ENCODE results near the gene GPR61.
A peak's percentile ranks its signal among the peaks of the same experiment; 100 is the strongest.

GPR61 gene

DNA sequence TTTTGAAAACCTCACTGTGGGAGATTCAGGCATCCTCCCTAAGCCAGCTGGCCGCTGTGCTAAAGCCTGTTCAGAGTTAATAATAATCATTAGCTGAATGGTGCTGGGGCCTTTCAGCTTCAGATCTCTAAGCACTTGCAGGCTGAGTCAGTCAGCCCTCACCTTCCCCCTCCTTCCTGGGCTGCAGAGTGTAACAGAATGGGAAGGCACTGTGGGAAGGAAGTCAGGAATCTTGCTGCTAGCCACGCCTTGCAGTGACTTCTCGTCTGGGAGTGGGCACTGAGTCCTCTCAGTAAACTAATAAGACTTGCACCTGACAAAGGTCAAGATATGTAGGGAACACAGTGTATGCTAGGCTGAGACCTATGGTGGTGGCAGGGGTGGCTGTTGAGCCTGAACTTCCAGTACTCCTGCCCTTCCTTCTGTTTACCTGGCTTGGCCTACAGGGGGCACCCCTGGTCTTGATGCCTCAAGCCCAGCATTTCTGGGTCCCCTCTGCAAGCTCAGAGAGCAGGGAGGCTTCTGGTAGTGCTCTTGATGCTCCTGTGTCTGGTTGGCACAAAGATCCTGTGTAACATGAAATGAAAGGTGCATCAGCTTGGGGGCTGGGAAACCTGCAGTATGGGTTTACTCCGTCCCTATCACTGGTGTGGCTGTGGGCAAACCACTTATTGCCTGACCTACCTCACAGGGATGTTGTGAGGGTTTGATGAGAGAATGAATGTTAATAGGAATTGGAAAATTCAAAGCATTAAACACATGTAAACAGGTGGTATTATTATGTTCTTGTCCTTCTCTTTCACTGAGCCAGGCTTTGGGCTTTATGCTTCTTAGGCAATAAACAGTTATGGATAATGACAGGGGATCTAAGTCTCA lies 39.8 kb upstream of the GPR61 start:
- H3K36me3 Mint-ChIP-seq (ENCODE audit: insufficient read depth), result peaks cover 18% of the 10 kb centered on the region
- no peaks in the 10 kb centered on the region for H3K9me3 Mint-ChIP-seq
- DNase-seq (peak; percentile 45 to 52 (median 47)), ATAC-seq (replicated peaks) (peak; percentile 16)
- H3K27me3 Mint-ChIP-seq, result no peaks in the 10 kb centered on the region
- peaks cover 69 to 71% of the 10 kb centered on the region in 2 donors for H3K4me1 Mint-ChIP-seq (ENCODE audit: low read depth in 2 of 2)
- peak overlapping the region; percentile 49 to 80 for H3K27ac Mint-ChIP-seq
- H3K4me3 Mint-ChIP-seq, result peak overlapping the region in 1 of 2 donors; percentile 33

DNA sequence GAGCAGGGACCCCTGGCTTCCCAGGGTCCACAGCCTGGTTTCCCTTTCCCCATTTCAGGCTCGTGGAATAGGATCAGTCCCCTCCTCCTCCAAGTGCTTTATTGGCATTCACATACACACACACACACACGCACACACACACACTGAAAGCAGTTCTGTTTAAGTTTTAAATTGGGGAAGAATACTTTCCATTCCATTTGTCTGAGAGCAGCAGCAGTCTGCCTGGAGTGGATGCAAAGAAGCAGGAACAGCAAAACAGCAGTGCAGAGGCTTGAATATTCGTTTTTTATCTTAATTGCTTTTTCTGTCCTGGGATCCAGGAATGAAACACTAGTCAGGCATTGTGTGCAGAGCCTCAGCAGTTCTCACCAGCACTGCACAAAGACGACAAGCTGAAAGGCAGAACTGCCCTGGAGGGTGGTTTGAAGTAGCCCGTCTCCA lies 38.7 kb upstream of the GPR61 start:
- H3K9me3 Mint-ChIP-seq, result no peaks in the 10 kb centered on the region
- peaks cover 18% of the 10 kb centered on the region for H3K36me3 Mint-ChIP-seq (ENCODE audit: insufficient read depth)
- H3K27ac Mint-ChIP-seq, result peak overlapping the region in 1 of 2 donors; percentile 80
- DNase-seq (no peak), ATAC-seq (replicated peaks) (no peak)
- H3K4me1 Mint-ChIP-seq (ENCODE audit: low read depth in 2 of 2), result peaks cover 68 to 73% of the 10 kb centered on the region in 2 donors
- no peaks in the 10 kb centered on the region for H3K27me3 Mint-ChIP-seq
- peak overlapping the region; percentile 74 to 83 for H3K4me3 Mint-ChIP-seq

DNA sequence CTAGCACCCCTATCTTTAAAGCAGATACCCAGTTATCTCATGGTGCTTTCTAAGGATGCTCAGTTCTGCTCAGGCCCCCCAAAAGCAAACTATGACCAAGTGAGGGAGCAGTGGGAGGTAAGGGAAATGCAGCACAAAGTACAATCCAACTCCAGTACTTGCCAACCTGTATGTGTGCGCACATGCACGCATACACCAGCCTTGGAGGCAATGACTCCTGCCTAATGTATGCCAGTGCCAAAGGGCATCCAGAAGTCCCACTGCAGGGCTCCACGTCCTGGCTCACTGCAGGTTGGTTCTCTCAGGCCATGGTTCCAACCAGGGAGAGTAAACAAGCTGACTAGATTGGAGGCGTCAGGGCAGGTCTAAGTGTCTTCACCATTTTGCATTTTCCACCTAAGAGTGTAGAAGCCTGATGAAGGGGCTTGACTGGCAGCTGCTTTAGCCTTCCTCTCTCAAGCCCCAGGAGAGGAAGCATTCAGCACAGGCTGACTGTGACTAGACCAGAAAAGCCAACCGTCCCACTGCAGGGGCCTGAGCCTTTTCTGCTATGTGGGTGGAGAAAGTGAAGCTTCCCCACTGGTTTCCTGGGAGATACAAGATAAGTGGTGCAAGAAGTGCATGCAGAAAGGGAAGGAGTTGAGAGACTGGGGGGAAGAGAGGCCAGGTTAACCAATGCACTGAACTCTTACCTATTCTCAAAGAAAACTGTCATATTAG lies 37.9 kb upstream of the GPR61 start:
- DNase-seq (no peak), ATAC-seq (replicated peaks) (peak; percentile 13)
- no peaks in the 10 kb centered on the region for H3K9me3 Mint-ChIP-seq
- H3K27me3 Mint-ChIP-seq, result no peaks in the 10 kb centered on the region
- H3K27ac Mint-ChIP-seq, result peak overlapping the region; percentile 80 to 90
- peaks cover 66 to 68% of the 10 kb centered on the region in 2 donors for H3K4me1 Mint-ChIP-seq (ENCODE audit: low read depth in 2 of 2)
- peaks cover 11% of the 10 kb centered on the region for H3K36me3 Mint-ChIP-seq (ENCODE audit: insufficient read depth)
- H3K4me3 Mint-ChIP-seq, result peak overlapping the region; percentile 74 to 83

DNA sequence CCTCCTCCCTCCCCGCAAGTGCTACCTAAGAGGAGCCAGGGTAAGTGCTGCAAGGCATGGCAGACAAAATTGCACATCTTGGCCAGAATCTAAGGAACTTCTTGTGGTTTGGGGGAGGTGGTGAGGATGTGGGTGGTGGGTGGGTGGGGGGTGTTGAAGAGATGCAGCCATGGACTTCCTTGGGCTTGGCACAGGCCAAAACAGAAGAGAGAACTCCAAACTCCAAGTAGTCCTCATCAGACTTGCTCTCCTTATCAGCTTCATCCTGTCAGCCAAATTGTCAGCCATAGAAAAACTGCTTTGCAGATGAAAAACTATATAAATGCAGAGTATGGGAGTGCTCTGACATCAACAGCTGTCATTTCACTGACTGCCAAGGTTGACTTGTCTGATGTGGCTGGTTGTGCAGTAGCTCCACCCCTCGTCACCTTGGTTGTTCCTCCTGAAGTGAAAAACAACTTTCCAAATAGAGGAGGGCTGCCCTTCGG lies 37.3 kb upstream of the GPR61 start:
- H3K27me3 Mint-ChIP-seq, result no peaks in the 10 kb centered on the region
- H3K4me3 Mint-ChIP-seq, result peak overlapping the region; percentile 74 to 83
- peaks cover 64 to 73% of the 10 kb centered on the region in 2 donors for H3K4me1 Mint-ChIP-seq (ENCODE audit: low read depth in 2 of 2)
- DNase-seq (peak; percentile 39 to 43 (median 41)), ATAC-seq (replicated peaks) (peak; percentile 90)
- peak overlapping the region; percentile 80 to 90 for H3K27ac Mint-ChIP-seq
- H3K9me3 Mint-ChIP-seq, result no peaks in the 10 kb centered on the region
- peaks cover 10% of the 10 kb centered on the region for H3K36me3 Mint-ChIP-seq (ENCODE audit: insufficient read depth)

DNA sequence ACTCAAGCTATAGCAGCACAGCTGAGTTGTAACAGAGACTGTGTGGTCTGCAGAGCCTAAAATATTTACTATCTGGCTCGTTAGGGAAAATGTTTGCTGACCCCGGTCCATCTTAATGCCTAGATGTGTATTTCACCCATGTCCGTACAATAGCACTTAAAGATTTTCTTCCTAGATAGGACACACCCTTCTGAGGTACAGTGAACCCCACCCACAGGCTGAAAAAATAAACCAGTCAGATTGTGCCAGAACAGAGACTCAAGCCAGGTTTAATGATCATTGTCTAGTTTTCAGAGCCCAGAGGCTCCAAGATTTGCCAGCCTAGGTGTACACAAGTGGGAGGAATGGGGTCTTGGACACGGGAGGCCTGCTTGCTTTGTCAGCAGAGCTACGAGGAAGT lies 35.7 kb upstream of the GPR61 start:
- Mint-ChIP-seq H3K36me3 (ENCODE audit: insufficient read depth) (peaks cover 9% of the 10 kb centered on the region), H3K4me1 (ENCODE audit: low read depth in 2 of 2) (peaks cover 73 to 78% of the 10 kb centered on the region in 2 donors), H3K9me3 (no peaks in the 10 kb centered on the region), H3K27me3 (no peaks in the 10 kb centered on the region), H3K27ac (peak overlapping the region; percentile 31 to 59), H3K4me3 (peak overlapping the region; percentile 61 to 71)
- DNase-seq (no peak), ATAC-seq (replicated peaks) (no peak)

DNA sequence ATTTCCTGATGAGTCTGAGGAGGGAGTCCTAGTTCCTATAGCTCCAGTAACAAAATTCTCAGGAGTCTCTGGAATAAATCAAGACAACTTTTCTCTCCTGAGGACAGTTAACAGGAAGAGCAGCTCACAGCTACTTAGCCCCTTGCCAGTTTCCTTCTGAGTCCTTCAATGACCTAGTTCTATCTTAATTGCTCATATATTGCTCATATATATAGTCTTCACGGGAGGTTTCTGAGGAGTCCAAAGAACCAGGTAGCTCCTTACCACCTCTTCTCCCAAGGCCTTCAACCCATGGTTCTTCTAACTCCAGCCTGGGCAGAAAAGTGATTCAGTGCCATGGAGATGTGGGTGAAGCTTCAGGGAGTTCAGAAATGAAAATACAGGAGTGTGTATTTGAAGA lies 34.7 kb upstream of the GPR61 start:
- peak overlapping the region; percentile 59 to 64 for H3K27ac Mint-ChIP-seq
- H3K27me3 Mint-ChIP-seq, result no peaks in the 10 kb centered on the region
- peaks cover 2% of the 10 kb centered on the region for H3K36me3 Mint-ChIP-seq (ENCODE audit: insufficient read depth)
- peak overlapping the region; percentile 32 to 34 for H3K4me3 Mint-ChIP-seq
- ATAC-seq (replicated peaks) (no peak), DNase-seq (no peak)
- H3K9me3 Mint-ChIP-seq, result no peaks in the 10 kb centered on the region
- peaks cover 70 to 72% of the 10 kb centered on the region in 2 donors for H3K4me1 Mint-ChIP-seq (ENCODE audit: low read depth in 2 of 2)

DNA sequence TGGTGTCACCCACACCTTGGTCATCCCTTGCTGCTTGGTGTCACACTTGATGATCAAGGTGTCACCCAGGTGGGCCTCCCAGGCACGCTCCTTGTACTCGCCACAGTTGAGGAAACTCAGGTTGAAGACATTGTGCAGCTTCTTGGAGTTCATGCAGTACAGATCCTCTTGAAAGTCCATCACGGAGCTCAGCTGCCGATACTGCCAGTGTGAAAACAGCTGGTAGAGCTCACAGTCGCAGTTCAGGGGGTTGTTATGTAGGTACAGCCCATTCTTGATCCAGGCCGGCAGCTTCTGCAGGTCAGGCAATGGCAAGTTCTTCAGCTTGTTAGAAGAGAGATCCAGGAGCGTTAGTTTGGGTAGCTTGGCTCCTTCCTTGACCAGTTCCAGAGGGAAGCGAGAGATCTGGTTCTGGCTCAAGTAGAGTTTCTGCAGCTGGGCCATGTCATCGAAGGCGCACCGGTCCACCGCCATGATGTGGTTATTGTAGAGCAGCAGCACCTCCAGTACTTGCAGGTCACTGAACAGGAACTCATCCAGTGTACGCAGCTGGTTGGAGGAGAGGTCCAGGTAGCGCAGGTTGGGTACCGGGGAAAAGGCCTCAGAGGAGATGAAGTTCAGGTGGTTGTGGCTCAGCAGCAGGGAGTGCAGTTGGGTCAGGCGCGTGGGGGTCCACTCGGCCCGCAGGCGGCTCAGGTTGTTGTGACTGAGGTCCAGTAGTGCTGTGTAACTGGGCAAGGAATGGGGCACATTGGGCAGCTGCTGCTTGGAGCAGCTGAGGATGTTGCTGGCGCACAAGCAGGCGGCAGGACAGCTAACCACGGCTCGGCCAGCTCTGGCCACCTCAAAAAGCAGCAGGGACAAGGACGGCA lies 31.4 kb upstream of the GPR61 start:
- Mint-ChIP-seq H3K4me1 (ENCODE audit: low read depth in 2 of 2) (peaks cover 45 to 46% of the 10 kb centered on the region in 2 donors), H3K27ac (peak overlapping the region; percentile 91 to 94)

DNA sequence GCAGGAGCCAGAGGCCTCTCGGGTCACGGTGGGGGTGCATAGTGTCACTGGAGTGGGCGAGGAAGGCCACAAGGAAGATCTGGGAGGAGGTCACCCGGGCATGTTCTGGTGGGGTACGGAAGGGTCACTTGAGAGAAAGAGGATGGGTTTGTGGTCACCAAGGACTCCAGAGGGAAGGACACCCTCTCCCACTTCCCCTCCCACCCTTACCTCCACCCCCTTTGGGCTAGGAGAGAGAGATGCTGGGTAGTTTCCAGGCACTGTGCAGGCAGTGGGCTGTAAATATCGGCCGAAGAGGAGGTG lies 30.8 kb upstream of the GPR61 start:
- peak overlapping the region; percentile 90 to 96 for H3K4me3 Mint-ChIP-seq

More for the DNA sequence above, 31.4 kb upstream of the GPR61 start:
- peaks cover 10% of the 10 kb centered on the region for H3K36me3 Mint-ChIP-seq (ENCODE audit: insufficient read depth)
- ATAC-seq (replicated peaks) (no peak), DNase-seq (no peak)
- peak overlapping the region; percentile 90 to 96 for H3K4me3 Mint-ChIP-seq
- H3K27me3 Mint-ChIP-seq, result no peaks in the 10 kb centered on the region
- H3K9me3 Mint-ChIP-seq, result no peaks in the 10 kb centered on the region

DNA sequence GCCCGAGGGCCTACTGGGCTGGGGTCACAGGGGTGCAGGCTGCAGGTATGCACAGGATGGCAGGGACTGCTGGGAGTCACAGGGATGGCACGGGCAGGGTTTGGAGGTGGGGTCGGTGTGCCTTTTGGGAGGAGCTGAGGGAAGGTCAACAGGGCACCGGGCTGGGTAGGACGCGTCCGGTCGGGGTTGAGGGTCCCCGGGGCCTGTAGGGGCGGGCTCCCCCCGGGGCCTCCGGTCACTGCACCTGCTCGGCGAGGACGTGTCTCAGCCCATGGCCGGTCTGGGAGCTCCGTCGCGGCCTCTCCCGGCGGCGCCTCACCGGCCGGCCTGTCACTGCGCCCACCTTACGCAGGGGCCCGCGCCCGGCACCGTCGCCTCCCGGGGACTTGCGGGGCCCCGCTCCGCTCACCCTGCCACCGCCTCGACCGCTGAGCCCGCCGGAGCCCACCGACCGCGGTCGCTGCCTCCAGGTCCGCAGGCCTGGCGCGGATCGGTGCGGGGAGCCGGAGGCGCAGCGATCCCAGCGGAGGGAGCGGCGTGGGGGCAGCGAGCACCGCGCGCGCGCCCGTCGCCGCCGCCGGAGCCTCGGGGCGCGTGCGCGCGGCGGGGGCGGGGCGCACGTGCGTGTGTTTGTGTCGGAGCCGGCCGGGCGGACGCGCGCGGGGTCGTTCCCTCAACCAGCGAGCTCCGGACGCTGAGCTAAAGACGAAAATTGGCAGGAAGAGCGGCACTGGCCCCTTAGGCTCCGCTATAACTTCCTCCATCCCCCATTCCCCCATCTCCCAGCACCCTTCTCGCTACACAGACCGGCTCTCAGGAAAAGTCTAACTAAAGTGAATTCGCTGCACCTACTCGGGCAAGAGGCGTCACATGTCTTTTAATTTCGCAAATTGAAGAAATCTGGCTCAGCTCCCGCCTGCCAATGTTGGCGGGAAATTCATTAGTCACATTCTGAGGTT lies 30.2 kb upstream of the GPR61 start, which contains the start of gene AMIGO1:
AMIGO1 (minus strand) TSS at position 552 of the 959 bp plus-strand sequence. CDS start 815 bp downstream, outside the sequence.
- Mint-ChIP-seq H3K27ac (peak within 1 kb of the TSS; percentile 94), H3K9me3 (no peaks in the 10 kb centered on the region), H3K4me3 (peak within 1 kb of the TSS; percentile 90 to 96), H3K36me3 (ENCODE audit: insufficient read depth) (peaks cover 10% of the 10 kb centered on the region), H3K27me3 (no peaks in the 10 kb centered on the region), H3K4me1 (ENCODE audit: low read depth in 2 of 2) (peaks cover 39 to 40% of the 10 kb centered on the region in 2 donors)
- ATAC-seq (replicated peaks) (peak; percentile 85), DNase-seq (peak; percentile 48 to 56 (median 54))

More for the DNA sequence above, 30.8 kb upstream of the GPR61 start:
- no peak for DNase-seq
- Mint-ChIP-seq H3K27me3 (no peaks in the 10 kb centered on the region), H3K36me3 (ENCODE audit: insufficient read depth) (peaks cover 10% of the 10 kb centered on the region), H3K27ac (peak overlapping the region; percentile 91 to 94), H3K4me1 (ENCODE audit: low read depth in 2 of 2) (peaks cover 43 to 45% of the 10 kb centered on the region in 2 donors), H3K9me3 (no peaks in the 10 kb centered on the region)
- no peak for ATAC-seq (replicated peaks)

DNA sequence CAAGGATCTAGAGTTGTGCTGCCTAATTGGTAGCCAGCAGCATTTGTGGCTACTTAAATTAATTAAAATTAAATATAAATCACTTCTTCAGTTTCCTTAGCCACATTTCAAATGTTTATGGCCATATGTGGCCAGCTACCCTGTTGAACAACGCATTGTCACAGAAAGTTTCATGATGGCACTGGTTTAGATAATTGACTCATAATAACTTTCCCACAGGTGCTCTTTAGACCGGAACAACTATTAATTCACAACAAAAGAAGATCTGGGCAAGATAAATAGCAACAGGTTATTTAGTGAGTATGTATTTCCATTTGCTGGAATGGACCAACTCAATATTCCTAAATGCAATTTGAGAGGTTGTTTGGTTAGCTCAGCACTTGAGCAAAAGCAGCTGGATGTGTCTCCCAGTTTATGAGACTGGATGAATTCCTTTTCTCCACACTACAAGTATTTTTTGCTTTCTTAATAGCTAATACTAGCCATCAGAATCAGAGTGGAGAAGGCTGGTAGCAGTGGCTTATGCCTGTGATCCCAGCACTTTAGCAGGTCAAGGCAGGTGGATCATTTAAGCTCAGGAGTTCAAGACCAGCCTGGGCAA lies 26.5 kb upstream of the GPR61 start:
- H3K4me3 Mint-ChIP-seq, result no peak overlapping the region
- peaks cover 10% of the 10 kb centered on the region for H3K36me3 Mint-ChIP-seq (ENCODE audit: insufficient read depth)

DNA sequence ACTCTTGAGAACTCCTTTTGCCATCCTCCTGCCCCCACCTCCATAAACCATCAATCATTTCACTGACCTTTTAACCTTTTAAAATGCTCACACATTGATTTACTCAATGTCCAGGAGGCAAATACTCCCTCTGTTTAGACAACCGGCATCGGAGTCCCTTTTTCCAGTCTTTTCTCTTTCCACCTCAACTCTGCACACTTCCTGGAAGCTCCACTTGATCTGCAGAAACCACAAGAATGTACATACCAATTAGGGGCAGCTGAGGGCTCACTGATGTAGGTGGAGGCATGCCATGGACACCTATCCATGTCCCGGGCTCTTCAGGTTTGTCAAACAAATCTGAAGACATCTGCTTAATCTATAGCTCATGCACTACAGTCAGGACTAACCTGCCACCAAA lies 24.8 kb upstream of the GPR61 start:
- peaks cover 9% of the 10 kb centered on the region for H3K36me3 Mint-ChIP-seq (ENCODE audit: insufficient read depth)
- H3K4me1 Mint-ChIP-seq (ENCODE audit: low read depth in 2 of 2), result peaks cover 4 to 6% of the 10 kb centered on the region in 2 donors
- H3K27me3 Mint-ChIP-seq, result peaks cover 0 to 18% of the 10 kb centered on the region in 2 donors
- ATAC-seq (replicated peaks) (no peak), DNase-seq (no peak)
- no peaks in the 10 kb centered on the region for H3K9me3 Mint-ChIP-seq
- H3K27ac Mint-ChIP-seq, result no peak overlapping the region
- H3K4me3 Mint-ChIP-seq, result no peak overlapping the region

More for the DNA sequence above, 26.5 kb upstream of the GPR61 start:
- H3K4me1 Mint-ChIP-seq (ENCODE audit: low read depth in 2 of 2), result peaks cover 15 to 18% of the 10 kb centered on the region in 2 donors
- H3K9me3 Mint-ChIP-seq, result no peaks in the 10 kb centered on the region
- ATAC-seq (replicated peaks), result no peak
- H3K27me3 Mint-ChIP-seq, result peaks cover 0 to 18% of the 10 kb centered on the region in 2 donors
- no peak for DNase-seq
- no peak overlapping the region for H3K27ac Mint-ChIP-seq

Measured in effector memory CD8-positive, alpha-beta T cell (primary cell).